Measurements from ENCODE around the gene MISP. TPM values are rescaled to one million over a fixed set of nuclear protein-coding genes. Genes with fewer than 3 reads are reported as not detected.

Gene MISP
- polyA plus RNA-seq, 1 of the 3 experiments (the other 2 are of a cell fraction), result 0.08 TPM

DNA sequence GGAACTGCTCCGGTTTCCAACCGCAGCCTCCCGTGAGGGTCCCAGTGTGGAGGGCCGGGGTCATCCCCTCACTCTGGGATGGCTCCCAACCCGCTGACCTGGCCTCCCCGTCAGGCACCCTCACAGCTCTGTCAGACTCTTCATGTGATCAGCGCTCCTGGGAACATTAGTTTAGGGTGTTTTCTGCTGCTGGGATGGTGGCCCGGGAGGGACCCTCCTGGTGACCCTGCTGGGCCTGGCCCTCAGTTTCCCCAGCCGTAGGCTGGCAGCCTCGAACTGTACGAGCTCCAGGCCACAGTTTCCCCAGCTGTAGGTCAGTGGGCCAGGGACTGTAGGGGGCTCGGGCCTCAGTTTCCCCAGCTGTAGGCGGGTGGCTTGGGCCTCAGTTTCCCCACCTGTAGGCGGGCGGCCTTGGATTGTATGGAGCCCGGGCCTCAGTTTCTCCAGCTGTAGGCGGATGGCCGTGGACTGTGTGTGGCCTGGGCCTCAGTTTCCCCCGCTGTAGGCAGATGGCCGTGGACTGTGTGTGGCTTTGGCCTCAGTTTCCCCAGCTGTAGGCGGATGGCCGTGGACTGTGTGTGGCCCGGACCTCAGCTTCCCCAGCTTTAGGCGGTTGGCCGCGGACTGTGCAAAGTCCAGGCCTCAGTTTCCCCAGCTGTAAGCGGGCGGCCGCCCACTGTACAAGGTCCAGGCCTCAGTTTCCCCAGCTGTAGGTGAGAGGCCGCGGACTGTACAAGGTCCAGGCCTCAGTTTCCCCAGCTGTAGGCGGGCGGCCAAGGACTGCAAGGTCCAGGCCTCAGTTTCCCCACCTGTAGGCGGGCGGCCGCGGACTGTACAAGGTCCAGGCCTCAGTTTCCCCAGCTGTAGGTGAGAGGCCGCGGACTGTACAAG lies 45.0 kb downstream of the MISP start:
- H2AFZ ChIP-seq (ENCODE audit: low read depth), result no peak overlapping the region
- WGBS (ENCODE audit: low lambda C conversion rate), result 89% methylated on average over 15 of the region's 39 CpGs
- H3K27ac ChIP-seq (ENCODE audit: low read depth in 2 of 2, low read length in 1 of 2), result no peak overlapping the region; a peak in 1 of 4 replicates
- CTCF ChIA-PET, result interaction anchor here (1.2 to 1.5 kb wide), 2 partner anchors 54 to 188 kb away, joined by 3 read pairs; partner anchors contain the start of gene WDR18
- peaks cover 8 to 10% of the 10 kb centered on the region in 2 experiments for H3K36me3 ChIP-seq (replicated peaks in 1 of 2; ENCODE audit: control insufficient read depth in 1 of 2, insufficient read depth in 2 of 2, low read length in 1 of 2)
- peaks cover 4% of the 10 kb centered on the region for H3F3A ChIP-seq (replicated peaks; ENCODE audit: insufficient read depth)
- peaks cover 31% of the 10 kb centered on the region for H3K79me2 ChIP-seq (ENCODE audit: insufficient read depth)
- H4K20me1 ChIP-seq (ENCODE audit: insufficient read depth), result peaks cover 31% of the 10 kb centered on the region
- POLR2A ChIA-PET, result interaction anchor here (0.6 to 1.6 kb wide), 3 partner anchors 55 to 453 kb away, joined by 3 to 4 read pairs (median 3); no protein-coding TSS in a partner anchor
- no peaks in the 10 kb centered on the region for H3K27me3 ChIP-seq (ENCODE audit: insufficient read depth)
- H3K4me3 ChIP-seq (ENCODE audit: low read depth in 2 of 2, low read length in 1 of 2), result peak overlapping the region; percentile 62 to 69; a peak in 3 of 4 replicates
- no peak for DNase-seq
- H3K4me1 ChIP-seq (ENCODE audit: control insufficient read depth in 1 of 2, insufficient read depth in 2 of 2, low read depth in 1 of 2, low read length in 1 of 2), result peaks cover 16 to 35% of the 10 kb centered on the region in 2 experiments; a peak in 3 of 4 replicates
- H3K9me2 ChIP-seq, result no peaks in the 10 kb centered on the region
- TF ChIP-seq NFIC (IDR thresholded peaks at IDR 0.05; ENCODE audit: borderline replicate concordance) (no peak), FOSL2 (IDR thresholded peaks at IDR 0.05; ENCODE audit: borderline replicate concordance, low read depth) (no peak), MXI1 (IDR thresholded peaks at IDR 0.05; ENCODE audit: low read depth, low read length) (no peak), TAF1 (IDR thresholded peaks at IDR 0.05; ENCODE audit: borderline replicate concordance, low read depth, low read length) (no peak), MEF2A (IDR thresholded peaks at IDR 0.05; ENCODE audit: borderline replicate concordance, low read depth) (no peak), ELF1 (IDR thresholded peaks at IDR 0.05) (no peak), SIN3A (IDR thresholded peaks at IDR 0.05; ENCODE audit: borderline replicate concordance, low read depth, low read length) (no peak), TCF12 (IDR thresholded peaks at IDR 0.05) (no peak), CHD2 (IDR thresholded peaks at IDR 0.05; ENCODE audit: low read length, partially characterized antibody) (no peak), YY1 (IDR thresholded peaks at IDR 0.05; ENCODE audit: low read depth) (no peak), TEAD4 (IDR thresholded peaks at IDR 0.05; ENCODE audit: borderline replicate concordance, insufficient read depth) (no peak), SMC3 (IDR thresholded peaks at IDR 0.05; ENCODE audit: low read depth, low read length) (no peak), JUND (IDR thresholded peaks at IDR 0.05) (no peak), FOXJ3 (CRISPR knock-in tag; IDR thresholded peaks at IDR 0.05) (no peak)
- TF ChIP-seq, protein P1, sequence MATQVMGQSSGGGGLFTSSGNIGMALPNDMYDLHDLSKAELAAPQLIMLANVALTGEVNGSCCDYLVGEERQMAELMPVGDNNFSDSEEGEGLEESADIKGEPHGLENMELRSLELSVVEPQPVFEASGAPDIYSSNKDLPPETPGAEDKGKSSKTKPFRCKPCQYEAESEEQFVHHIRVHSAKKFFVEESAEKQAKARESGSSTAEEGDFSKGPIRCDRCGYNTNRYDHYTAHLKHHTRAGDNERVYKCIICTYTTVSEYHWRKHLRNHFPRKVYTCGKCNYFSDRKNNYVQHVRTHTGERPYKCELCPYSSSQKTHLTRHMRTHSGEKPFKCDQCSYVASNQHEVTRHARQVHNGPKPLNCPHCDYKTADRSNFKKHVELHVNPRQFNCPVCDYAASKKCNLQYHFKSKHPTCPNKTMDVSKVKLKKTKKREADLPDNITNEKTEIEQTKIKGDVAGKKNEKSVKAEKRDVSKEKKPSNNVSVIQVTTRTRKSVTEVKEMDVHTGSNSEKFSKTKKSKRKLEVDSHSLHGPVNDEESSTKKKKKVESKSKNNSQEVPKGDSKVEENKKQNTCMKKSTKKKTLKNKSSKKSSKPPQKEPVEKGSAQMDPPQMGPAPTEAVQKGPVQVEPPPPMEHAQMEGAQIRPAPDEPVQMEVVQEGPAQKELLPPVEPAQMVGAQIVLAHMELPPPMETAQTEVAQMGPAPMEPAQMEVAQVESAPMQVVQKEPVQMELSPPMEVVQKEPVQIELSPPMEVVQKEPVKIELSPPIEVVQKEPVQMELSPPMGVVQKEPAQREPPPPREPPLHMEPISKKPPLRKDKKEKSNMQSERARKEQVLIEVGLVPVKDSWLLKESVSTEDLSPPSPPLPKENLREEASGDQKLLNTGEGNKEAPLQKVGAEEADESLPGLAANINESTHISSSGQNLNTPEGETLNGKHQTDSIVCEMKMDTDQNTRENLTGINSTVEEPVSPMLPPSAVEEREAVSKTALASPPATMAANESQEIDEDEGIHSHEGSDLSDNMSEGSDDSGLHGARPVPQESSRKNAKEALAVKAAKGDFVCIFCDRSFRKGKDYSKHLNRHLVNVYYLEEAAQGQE (IDR thresholded peaks at IDR 0.05; ENCODE audit: low read depth, low read length), result no peak
- TF ChIP-seq, protein P2, sequence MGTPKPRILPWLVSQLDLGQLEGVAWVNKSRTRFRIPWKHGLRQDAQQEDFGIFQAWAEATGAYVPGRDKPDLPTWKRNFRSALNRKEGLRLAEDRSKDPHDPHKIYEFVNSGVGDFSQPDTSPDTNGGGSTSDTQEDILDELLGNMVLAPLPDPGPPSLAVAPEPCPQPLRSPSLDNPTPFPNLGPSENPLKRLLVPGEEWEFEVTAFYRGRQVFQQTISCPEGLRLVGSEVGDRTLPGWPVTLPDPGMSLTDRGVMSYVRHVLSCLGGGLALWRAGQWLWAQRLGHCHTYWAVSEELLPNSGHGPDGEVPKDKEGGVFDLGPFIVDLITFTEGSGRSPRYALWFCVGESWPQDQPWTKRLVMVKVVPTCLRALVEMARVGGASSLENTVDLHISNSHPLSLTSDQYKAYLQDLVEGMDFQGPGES (IDR thresholded peaks at IDR 0.05; ENCODE audit: low read depth, low read length), result no peak
- TF ChIP-seq, protein P3, sequence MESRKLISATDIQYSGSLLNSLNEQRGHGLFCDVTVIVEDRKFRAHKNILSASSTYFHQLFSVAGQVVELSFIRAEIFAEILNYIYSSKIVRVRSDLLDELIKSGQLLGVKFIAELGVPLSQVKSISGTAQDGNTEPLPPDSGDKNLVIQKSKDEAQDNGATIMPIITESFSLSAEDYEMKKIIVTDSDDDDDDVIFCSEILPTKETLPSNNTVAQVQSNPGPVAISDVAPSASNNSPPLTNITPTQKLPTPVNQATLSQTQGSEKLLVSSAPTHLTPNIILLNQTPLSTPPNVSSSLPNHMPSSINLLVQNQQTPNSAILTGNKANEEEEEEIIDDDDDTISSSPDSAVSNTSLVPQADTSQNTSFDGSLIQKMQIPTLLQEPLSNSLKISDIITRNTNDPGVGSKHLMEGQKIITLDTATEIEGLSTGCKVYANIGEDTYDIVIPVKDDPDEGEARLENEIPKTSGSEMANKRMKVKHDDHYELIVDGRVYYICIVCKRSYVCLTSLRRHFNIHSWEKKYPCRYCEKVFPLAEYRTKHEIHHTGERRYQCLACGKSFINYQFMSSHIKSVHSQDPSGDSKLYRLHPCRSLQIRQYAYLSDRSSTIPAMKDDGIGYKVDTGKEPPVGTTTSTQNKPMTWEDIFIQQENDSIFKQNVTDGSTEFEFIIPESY (IDR thresholded peaks at IDR 0.05; ENCODE audit: borderline replicate concordance, low read depth), result no peak
- TF ChIP-seq, protein P4, sequence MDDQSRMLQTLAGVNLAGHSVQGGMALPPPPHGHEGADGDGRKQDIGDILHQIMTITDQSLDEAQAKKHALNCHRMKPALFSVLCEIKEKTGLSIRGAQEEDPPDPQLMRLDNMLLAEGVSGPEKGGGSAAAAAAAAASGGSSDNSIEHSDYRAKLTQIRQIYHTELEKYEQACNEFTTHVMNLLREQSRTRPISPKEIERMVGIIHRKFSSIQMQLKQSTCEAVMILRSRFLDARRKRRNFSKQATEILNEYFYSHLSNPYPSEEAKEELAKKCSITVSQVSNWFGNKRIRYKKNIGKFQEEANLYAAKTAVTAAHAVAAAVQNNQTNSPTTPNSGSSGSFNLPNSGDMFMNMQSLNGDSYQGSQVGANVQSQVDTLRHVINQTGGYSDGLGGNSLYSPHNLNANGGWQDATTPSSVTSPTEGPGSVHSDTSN (IDR thresholded peaks at IDR 0.05), result no peak
- TF ChIP-seq, protein P5, sequence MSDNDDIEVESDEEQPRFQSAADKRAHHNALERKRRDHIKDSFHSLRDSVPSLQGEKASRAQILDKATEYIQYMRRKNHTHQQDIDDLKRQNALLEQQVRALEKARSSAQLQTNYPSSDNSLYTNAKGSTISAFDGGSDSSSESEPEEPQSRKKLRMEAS (IDR thresholded peaks at IDR 0.05; ENCODE audit: low read depth), result no peak
- TF ChIP-seq, protein P6, sequence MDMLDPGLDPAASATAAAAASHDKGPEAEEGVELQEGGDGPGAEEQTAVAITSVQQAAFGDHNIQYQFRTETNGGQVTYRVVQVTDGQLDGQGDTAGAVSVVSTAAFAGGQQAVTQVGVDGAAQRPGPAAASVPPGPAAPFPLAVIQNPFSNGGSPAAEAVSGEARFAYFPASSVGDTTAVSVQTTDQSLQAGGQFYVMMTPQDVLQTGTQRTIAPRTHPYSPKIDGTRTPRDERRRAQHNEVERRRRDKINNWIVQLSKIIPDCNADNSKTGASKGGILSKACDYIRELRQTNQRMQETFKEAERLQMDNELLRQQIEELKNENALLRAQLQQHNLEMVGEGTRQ (IDR thresholded peaks at IDR 0.05; ENCODE audit: borderline replicate concordance, low read depth, low read length), result no peak
- H3K9ac ChIP-seq, result peak overlapping the region; percentile 76; the same call in 1 of the 2 replicates
- peak overlapping the region; percentile 82 for H3K4me2 ChIP-seq
- no peaks in the 10 kb centered on the region for H3K9me3 ChIP-seq

All from SK-N-SH (cell line).